NCI-H1092 treated with DMSO at 0.1 percent for 48 hours (cell line): ENCODE measurements around the gene ZNF304.

ENCODE experiments used
- DNase-seq: peaks from one replicate; lab custom pipeline; 2025; lab: John Stamatoyannopoulos, UW

Gene ZNF304

DNA sequence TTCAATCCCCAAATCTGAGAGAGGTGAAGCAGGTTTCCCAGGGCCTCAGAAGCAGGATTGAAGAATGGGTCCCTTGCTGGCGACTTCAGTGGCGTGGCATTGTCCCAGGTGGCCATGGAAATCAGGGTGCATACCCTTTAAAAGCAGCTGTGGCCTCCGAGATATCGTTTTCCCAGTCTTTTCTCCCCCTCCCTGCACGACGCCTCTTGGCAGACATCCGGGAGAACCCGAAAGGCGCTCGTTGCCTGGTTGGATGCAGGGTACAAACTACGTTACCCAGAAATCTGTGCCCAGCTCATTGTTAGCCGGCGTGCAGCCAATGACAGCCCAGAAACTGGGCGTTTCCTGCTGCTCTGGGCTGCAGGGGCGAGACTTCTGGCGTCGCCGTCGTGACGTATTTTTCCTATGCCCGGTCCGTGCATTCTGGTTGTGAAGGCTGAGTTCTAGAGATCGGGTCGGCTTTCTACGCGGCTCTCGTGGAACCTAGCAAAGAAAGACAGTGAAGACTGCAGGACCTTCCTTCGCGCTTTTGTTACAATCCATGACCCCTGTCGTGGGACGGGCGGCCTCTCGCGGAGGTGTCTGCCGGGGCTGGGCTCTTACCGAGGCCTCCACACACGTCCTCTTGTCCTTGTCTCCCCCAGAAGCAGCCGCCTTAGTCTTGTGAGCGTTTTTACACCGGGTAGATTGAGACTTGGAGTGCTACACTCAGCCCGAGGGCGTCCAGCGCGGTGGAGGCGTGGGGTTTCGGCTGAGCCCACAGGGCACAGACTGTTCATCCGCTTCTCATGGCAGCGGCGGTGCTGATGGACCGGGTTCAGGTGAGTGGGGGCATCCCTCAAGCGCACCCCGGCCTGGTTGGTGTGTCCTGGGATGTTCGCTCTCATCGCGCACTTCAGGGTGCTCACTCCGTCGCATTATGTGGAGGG, at the start of gene ZNF304:
Gene ZNF304 (plus strand): TSS at position 395 of the 929 bp plus-strand sequence. CDS start 394 bp downstream, at position 789.
- peak; percentile 83 for DNase-seq

DNA sequence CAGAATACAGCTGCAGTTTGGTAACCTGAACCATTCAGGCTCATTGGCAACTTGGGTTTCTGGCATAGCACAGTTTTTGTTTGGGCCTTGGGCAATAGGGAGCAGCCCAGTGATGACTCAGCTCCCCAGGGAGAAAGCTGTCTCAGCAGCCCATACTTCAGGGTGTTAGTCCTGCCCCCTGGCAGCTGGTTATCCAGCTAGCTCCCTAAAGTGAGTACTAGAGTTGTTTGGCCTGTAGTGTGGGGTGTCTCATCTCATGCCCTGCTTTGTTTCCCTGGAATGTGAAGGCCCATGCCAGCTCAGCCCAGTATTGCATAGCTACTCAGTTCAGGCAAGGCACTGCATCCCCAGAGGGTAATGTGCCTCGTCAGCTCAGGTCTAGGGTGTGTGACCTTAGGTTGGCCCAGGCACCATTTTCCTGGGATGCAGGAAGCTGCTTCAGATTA, 49.0 kb upstream of the ZNF304 start:
- no peak for DNase-seq

DNA sequence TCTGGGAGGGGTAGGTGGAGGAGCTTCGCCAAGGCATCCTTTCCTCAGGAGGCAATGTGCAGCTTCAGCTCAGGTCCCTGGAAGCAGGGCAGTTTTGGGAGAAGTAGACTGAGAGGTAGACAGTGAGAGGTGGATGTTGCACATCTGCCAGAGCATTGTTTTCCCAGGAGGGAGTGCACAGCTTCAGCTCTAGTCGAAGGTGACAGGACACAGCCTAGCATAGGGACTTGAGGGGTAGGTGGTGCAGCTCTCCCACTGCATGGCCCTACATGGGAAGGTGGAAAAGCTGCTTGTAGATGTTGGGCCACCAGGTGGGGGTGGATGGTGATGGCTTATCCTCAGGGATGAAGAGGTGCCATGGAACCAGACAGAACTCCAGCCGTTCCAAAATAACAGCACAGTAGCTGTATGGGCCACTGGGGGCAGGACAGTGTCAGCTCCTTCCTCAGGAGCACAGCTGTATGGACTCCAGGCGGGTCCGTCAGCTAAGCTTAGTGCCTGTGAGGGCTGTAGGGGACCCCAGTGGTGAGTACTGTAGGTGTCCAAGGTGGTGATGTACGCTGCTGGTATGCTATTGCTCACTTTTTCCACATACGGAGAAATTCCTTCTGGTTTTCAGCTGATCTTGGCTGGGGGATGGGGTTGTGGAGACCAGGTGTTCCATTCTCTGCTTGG, 48.2 kb upstream of the ZNF304 start:
- no peak for DNase-seq

DNA sequence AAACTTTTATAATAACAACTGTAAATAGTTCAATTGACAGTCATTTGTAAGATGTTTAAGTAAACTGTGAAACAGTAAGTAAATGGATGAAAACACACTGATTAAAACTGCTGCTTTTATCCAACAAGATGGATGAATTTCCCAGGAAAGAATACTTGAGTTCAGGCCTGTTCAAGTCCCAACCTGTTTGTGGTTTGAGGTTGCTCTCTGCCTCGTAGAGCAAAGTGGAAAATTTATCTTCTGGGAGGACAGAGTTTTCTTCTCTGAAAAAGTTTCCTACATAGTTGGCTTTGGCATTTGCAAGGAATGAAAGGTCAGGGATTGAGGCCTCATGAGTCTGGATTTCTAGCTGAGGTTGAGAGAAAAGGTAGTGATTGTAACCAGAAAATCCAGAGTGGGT, 46.0 kb upstream of the ZNF304 start:
- no peak for DNase-seq

DNA sequence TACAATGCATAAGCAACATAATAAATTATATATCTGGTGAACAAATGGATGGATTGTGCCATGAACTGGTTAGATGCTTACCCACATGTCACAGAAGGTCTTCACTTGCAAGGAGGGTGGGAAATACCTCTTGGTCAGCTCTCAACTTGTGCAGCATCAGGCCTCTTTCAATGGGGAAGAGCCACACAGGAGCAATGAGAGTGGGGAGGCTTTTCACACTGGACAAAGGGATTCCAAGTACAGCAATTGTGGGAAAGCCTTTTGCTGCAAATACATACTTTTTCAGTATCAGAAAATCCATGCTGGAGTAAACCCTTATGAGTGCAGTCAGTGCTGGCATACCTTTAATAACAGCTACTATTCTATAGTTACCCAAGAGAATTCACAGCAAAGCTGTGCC, 42.6 kb upstream of the ZNF304 start:
- DNase-seq, result no peak

DNA sequence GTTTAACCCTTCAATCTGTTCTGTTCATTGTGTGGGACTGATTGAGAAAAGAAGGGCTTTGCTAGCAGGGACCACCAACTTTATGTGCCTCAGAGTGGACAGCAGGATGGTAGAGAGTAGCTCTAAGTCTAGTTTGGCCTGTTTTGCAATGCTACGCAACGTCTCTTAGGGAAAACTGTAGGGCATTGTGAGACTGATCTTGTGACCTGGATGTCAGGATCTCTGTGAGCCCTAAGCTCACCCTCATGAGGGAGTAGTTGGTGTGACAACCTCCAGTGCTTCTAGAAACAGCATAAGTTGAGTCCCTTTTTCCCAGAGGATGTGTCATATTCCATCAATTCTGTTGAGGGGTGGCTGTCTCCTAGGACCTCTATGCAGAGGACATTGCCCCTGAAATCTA, 40.3 kb upstream of the ZNF304 start:
- no peak for DNase-seq

DNA sequence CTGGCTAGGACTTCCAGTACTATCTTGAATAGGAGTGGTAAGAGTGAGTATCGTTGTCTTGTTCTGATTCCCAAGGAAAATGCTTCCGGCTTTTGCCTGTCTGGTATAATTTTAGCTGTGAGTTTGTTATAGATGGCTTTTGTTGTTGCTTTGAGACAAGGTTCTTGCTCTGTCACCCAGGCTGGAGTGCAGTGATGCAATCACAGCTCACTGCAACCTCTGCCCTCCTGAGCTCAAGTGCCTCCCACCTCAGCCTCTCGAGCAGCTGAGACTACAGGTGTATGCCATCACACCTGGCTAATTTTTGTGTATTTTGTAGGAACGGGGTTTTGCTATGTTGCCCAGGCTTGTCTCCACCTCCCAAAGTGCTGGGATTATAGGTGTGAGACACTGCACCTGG, 36.9 kb upstream of the ZNF304 start:
- DNase-seq, result no peak

DNA sequence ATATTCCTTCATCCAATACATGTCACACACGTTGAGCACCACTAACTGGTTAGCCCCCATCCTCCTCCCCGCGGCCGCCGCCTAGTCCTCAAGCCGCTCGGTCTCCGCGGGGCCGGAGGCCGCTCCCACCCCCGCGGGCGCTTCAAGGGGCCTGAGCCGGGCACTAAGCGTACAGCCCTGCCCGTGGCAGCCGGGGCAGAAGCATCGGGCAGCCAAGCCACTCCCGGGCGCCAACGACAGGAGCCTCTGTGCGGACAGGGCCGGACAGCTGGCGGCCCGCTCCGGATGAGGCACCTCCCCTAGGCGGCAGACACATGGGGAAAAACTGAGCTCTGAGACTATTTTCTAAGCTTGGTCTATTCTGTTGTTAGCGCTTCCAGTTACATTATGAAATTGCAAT, 33.6 kb upstream of the ZNF304 start:
- no peak for DNase-seq

DNA sequence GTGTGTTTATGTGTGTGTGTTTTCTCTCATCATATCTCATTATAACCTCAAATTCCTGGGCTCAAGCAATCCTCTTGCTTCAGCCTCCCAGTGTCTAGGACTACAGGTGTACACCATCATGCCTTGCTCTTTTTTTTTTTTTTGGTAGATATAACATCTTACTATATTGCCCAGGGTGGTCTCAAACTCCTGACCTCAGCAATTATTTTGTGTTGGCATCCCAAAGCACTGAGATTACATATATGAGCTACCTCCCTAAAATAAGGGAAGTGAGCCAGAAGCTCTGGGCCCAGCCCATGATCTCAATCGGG, 31.2 kb upstream of the ZNF304 start:
- DNase-seq, result no peak

DNA sequence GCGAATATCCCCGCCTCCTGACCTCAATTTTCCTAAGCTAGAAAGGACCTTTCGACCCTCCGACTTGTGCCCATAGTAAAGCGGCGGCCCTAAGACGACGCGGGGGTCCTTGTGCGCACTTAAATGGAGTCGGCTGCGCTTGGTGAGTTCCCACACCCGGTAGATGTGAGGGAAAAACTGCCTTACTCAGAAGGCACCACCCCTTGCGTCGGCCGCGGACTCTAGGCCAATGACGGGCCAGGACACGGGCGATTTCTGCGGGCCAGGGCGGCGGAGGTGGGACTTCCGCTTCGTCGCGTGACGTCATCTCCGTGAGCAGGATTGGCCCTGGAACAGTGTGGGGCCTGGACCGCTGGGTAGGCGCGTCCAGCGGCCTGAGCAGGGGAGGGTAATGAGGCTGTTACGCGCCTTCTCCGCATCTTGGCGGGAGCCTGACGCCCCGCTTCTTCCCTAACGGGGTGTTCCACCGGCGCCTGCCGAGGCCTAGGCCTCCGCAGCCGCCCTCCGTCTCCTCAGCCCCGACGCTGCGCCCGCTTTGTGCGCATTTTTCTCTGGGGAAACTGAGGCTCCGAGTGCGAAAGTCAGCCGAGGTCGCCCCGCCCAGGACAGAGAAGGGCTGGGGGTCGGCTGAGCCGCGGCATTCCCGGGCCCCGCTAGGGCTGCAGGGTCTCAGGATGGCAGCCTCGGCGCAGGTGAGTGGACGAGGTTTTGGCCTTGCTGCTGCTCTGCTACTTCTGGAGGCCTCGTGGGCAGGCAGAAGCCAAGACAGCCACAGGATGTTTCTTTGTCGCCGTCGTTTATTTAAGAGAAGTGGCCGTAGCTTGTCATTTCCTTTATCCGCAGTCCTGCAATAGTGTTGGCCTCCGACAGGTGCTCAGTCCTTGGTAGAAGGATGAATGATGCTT, 30.6 kb upstream of the ZNF304 start, which contains the start of gene ZNF543:
Gene ZNF543 (plus strand): TSS at position 293 of the 905 bp plus-strand sequence. CDS start 382 bp downstream, at position 675.
- DNase-seq, result peak; percentile 75

DNA sequence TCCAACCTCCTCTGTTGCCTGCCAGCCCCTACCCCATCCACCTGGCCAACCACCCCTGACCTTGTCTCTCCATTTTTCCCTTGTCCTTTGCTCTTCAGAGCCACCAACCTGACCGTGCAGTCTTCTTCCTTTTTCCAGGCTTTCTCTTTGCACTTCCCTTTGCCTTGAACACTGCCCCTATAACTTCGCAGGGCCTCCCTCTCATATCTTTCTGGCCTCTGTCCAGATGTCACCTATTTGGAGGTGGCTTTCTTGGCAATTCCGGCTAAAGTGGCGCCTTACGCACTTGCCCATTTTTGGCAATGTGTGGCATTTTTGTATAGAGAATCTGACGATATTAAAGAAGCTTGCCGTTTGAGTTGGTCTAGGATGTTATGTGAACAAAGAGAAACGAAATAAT, 30.0 kb upstream of the ZNF304 start:
- no peak for DNase-seq

DNA sequence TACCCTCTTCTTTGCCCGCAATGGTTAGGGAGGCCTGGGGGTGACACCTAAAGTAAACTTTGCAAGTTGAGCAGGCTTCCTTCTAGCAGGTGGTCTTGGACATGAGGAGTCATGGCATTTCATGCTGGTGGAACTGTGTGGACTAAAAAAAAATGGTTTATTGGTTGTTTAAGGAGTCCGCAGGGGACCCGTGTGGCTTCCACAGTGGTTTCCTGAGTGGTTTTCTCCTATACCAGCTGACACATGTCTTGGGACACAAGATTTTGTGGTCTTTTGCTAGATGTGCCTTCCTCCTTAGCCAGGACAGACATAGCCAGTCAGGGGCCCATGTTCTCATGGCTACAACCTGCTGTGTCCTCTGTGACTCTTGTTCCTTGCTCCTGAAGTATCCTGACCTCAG, 29.3 kb upstream of the ZNF304 start:
- no peak for DNase-seq

DNA sequence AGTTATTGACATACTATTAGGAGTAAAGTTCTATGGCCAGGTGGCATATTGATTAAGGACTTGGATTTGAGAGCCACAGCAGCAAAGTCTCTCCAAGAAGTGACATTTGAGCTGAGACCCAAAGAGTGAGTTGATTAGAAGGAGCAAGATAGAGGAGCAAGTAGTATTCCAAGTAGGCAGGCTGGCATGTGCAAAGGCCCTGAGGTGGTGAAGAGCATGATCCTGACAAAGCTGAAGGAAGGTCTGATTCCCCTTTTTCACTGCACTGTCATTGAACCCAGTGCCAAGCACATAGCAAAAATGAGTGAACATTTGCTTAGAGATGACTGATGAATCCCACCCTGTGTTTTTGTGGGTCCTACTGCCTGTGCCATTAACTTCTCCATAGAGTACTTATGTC, 26.1 kb upstream of the ZNF304 start:
- no peak for DNase-seq

DNA sequence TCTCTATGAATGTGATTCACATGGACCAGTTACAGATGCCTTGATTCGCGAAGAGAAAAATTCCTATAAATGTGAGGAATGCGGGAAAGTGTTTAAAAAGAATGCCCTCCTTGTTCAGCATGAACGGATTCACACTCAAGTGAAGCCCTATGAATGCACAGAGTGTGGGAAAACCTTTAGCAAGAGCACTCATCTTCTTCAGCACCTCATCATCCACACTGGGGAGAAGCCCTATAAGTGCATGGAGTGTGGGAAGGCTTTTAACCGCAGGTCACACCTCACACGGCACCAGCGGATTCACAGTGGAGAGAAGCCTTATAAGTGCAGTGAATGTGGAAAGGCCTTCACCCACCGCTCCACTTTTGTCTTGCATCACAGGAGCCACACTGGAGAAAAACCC, 23.1 kb upstream of the ZNF304 start:
- DNase-seq, result no peak

DNA sequence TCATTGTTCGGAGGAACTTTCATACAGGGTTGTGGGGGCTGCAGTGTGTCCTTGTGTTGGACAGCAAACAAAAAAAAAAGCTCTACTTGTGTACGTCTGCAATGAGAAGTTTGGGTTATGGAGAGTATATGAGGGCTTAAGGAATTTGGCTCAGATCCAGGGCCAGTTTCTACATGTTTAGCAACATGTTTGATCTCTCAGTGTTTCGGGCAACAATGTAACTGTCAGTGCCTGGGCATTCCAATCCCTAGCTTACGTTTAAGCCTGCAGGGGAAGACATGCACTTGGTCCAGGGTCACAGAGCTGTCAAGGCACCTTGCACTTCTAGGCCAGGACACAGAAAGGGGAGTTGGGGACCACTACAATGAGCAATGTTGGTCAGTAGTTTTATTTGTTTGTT, 16.9 kb upstream of the ZNF304 start:
- no peak for DNase-seq

DNA sequence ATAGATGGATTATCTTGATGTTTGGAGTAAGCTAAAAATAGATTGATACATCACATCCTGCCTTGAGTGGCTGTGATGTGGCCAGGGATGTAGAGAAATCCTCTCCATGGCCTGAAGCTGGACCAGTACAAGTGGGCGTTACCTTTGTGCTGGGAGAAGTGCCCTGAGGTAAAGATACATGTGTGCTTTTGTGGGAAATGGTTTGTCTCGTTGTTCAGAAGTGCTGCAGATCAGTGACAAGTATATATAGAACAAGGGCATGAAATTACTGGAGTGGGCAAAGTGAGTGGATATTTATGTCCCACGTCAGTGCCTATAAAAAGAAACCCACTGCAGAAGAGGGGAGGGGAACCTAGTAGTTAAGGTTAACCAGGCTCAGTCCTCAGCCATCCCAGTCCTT, 12.2 kb upstream of the ZNF304 start:
- DNase-seq, result no peak

DNA sequence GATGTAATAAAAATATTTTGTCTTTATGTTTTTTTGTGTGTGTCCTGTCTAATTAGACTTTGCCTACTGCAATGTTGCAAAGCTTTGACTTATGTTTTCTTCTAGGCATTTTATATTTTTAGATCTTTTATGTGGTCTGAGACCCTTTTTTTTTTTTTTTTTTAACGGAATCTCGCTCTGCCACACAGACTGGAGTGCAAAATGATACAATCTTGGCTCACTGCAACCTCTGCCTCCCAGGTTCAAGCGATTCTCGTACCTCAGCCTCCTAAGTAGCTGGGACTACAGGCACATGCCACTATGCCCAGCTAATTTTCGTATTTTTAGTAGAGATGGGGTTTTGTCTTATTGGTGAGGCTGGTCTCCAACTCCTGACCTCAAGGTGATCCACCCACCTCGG, 8.5 kb upstream of the ZNF304 start:
- no peak for DNase-seq

DNA sequence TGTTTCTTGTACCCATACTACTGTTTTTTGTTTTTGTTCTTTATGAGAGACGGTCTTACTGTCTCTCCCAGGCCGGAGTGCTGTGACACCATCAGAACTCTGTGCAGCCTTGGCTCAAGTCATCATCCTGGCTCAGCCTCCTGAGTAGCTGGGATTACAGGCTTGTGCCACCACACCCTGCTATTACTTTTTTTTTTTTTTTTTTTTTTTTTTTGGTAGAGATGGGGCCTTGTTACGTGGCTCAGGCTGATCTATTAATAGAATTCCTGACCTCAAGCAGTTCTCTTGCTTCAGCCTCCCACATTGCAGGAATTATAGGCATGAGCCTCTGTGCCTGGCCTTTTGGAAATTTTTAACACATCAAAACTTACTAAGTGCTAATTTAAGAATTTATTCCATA, 2.9 kb upstream of the ZNF304 start:
- no peak for DNase-seq

DNA sequence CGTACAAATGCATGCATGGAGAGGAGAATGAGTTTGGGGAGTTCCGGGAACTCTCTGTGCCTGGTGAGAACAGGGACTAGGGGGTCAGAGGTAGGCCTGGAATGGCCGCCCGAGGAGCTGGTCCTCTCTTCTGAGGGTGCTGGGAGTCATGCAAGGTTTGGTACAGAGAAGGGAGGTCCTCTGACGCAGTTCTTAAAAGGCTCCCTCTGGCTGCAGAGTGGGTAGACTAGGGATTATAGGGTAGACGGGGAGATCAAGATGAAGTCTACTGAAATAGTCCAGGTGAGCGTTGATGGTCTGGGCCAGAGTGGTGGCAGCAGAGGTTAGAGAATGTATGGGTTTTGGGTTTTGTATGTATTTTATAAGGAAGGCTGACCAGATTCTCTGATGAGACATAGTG, 796 bp downstream of the ZNF304 start:
- DNase-seq, result no peak

DNA sequence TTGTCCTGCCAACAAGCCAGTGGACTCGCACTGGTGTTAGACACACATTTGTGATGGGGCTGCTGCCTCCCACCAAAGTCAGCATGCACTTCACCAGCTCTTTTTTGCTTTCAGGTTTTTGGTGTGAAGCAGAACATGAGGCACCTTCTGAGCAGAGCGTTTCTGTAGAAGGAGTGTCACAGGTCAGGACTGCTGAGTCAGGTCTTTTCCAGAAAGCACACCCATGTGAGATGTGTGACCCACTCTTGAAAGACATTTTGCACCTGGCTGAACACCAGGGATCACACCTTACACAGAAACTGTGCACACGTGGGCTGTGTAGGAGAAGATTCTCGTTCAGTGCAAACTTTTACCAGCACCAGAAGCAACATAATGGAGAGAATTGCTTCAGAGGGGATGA, 4.8 kb downstream of the ZNF304 start:
- no peak for DNase-seq

DNA sequence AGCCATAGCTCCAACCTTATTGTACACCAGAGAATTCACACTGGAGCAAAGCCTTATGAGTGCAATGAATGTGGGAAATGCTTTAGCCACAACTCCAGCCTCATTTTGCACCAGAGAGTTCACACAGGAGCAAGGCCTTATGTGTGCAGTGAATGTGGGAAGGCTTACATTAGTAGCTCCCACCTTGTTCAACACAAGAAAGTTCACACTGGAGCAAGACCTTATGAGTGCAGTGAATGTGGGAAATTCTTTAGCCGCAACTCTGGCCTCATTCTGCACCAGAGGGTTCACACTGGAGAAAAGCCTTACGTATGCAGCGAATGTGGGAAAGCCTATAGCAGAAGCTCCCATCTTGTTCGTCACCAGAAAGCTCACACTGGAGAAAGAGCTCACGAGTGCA, 6.3 kb downstream of the ZNF304 start:
- DNase-seq, result no peak

DNA sequence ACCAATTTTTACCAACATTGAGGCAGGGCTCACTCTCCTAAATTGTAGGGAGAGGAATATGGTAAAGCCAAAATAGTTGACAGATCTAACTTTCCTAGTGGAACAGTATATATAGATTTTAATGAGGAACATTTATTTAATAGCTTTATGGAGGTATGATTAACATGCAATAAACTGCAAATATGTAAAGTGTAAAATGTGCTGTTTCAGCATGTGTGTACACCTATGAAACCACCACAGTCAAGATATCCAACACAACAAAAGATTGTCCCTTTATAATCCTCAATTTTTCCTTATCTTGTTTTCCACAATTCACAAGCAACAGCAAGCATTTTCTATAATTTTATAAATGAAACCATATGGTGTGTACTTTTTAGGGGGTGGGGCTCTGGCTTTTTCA, 8.2 kb downstream of the ZNF304 start:
- DNase-seq, result no peak
